NCI-H2227 treated with DMSO at 0.1 percent for 48 hours (cell line): ENCODE results near the gene GPATCH2.

ENCODE experiments used
- DNase-seq: peaks from one replicate; lab custom pipeline; 2025; lab: John Stamatoyannopoulos, UW

GPATCH2 gene

GRCh38 chr1:217630711-217631591, at the start of gene GPATCH2, which contains the start of gene SPATA17:
GPATCH2 (minus strand) TSS chr1:217631090; CDS start chr1:217630971, 119 bp downstream.
SPATA17 (plus strand) TSS chr1:217631344; CDS start chr1:217631379, 35 bp downstream.
- peak; percentile 93 for DNase-seq

- no peak for DNase-seq
These were observed 43.3 kb upstream of the GPATCH2 start for GRCh38 chr1:217674028-217674729.

GRCh38 chr1:217673387-217673786, 42.5 kb upstream of the GPATCH2 start:
- no peak for DNase-seq

- no peak for DNase-seq
These were observed 37.6 kb upstream of the GPATCH2 start for GRCh38 chr1:217668351-217668940.

- no peak for DNase-seq
These were observed 30.5 kb upstream of the GPATCH2 start for GRCh38 chr1:217661407-217661806.

GRCh38 chr1:217660353-217661062, 29.6 kb upstream of the GPATCH2 start:
- no peak for DNase-seq

- no peak for DNase-seq
These were observed 19.8 kb upstream of the GPATCH2 start for GRCh38 chr1:217650674-217651073.

- DNase-seq = no peak
These were observed 16.9 kb upstream of the GPATCH2 start for GRCh38 chr1:217647791-217648190.

- DNase-seq = no peak
These were observed 11.6 kb upstream of the GPATCH2 start for GRCh38 chr1:217642455-217642854.

- no peak for DNase-seq
These were observed 3.5 kb downstream of the GPATCH2 start for GRCh38 chr1:217627431-217627830.

GRCh38 chr1:217626321-217626720, 4.6 kb downstream of the GPATCH2 start:
- no peak for DNase-seq

- no peak for DNase-seq
These were observed 8.8 kb downstream of the GPATCH2 start for GRCh38 chr1:217622042-217622441.

GRCh38 chr1:217620814-217621213, 10.1 kb downstream of the GPATCH2 start:
- DNase-seq = no peak

- no peak for DNase-seq
These were observed 13.8 kb downstream of the GPATCH2 start for GRCh38 chr1:217617126-217617525.

GRCh38 chr1:217614200-217614712, 16.6 kb downstream of the GPATCH2 start:
- DNase-seq = peak; percentile 3

- DNase-seq = no peak
These were observed 25.5 kb downstream of the GPATCH2 start for GRCh38 chr1:217605390-217605789.

GRCh38 chr1:217602380-217602779, 28.5 kb downstream of the GPATCH2 start:
- no peak for DNase-seq

- no peak for DNase-seq
These were observed 31.7 kb downstream of the GPATCH2 start for GRCh38 chr1:217599154-217599553.

- no peak for DNase-seq
These were observed 40.3 kb downstream of the GPATCH2 start for GRCh38 chr1:217590598-217590997.

GRCh38 chr1:217586586-217586985, 44.3 kb downstream of the GPATCH2 start:
- no peak for DNase-seq

GRCh38 chr1:217585577-217585976, 45.3 kb downstream of the GPATCH2 start:
- DNase-seq = no peak
